ENCODE data around the gene CRTC1. TPM values are rescaled to one million over a fixed set of nuclear protein-coding genes. Genes with fewer than 3 reads are reported as not detected.

The CRTC1 gene
- total and polyA plus RNA-seq, 2 experiments from 2014 or later: 1.2 to 5.1 TPM

DNA sequence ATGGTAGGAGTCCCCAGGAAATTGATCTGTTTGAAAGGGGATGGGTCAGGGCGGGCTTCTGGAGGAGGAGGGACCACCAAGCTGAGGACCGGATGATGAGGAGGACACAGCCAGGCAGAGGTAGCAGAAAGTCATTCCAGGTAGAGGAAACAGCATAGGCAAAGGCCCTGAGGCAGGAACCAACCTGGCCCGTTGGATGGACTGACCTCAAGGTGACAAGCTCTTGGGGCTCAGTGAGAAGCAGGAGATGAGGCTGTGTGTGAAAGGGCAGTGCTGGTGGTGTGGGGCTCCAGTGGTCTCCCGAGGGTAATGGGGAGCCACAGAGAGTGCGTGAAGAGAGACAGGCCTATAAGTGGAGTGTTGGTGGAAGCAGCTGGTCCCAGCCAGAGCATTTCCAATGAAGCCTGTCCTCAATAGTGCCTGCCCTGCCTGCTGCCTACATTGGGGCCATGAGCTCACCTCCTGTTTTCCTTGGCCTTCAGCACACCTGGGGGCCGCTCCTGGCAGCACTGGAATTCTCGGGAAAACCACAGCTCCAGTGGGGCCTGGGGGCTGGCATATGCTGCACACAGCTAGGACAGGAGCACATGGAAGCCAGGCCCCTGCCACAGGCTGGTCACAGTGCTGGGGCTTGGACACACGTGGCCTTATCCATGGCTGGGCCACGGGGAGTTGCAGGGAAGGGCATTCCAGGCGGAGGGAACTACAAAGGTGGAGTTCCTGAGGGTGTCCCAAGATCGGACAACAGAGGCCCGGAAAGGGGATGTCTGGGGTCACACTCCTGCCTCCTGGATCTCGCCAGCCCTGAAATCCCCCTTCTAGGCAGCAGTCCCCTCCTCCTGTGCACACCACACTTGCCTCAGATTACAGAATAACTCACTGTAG is 109.9 kb downstream of the CRTC1 start:
- Histone ChIP-seq H3K4me1 (ENCODE audit: insufficient read depth) (peaks cover 14% of the 10 kb centered on the region), H4K20me1 (ENCODE audit: insufficient read depth) (no peaks in the 10 kb centered on the region), H3K4me3 (no peak overlapping the region), H3K9ac (no peak overlapping the region), H3K4me2 (ENCODE audit: unreplicated experiment) (no peak overlapping the region), H3K27ac (no peak overlapping the region), H3K36me3 (ENCODE audit: low read depth) (no peaks in the 10 kb centered on the region), H3K79me2 (ENCODE audit: insufficient read depth) (no peaks in the 10 kb centered on the region), H3F3A (ENCODE audit: insufficient read depth) (0 out of 2 replicates have a peak, but pooled peaks cover 9% of the 10 kb centered on the region), H3K27me3 (replicated peaks; ENCODE audit: insufficient read depth) (peaks cover 29% of the 10 kb centered on the region), H3K9me3 (ENCODE audit: low read depth) (no peaks in the 10 kb centered on the region), H2AFZ (no peak overlapping the region), H3K9me2 (ENCODE audit: insufficient read depth) (no peaks in the 10 kb centered on the region)
- TF ChIP-seq EZH2phosphoT487 (IDR thresholded peaks at IDR 0.05; ENCODE audit: insufficient read depth, low read depth): no peak
- TF ChIP-seq EZH2 (IDR thresholded peaks at IDR 0.05; ENCODE audit: insufficient read depth, poor library complexity, severe bottlenecking): no peak
- in situ Hi-C loops (cut with MboI): no loop called here
- DNase-seq: no peak
- WGBS, 2 experiments (ENCODE audit: low coverage in 1 of 2, low lambda C conversion rate in 2 of 2, missing lambda C conversion rate in 2 of 2): 84 to 88% methylated on average over 13 of the region's 13 CpGs

- TF ChIP-seq EZH2phosphoT487 (IDR thresholded peaks at IDR 0.05; ENCODE audit: insufficient read depth, low read depth): no peak
- no peak for TF ChIP-seq EZH2 (IDR thresholded peaks at IDR 0.05; ENCODE audit: insufficient read depth, poor library complexity, severe bottlenecking)
- in situ Hi-C loops (cut with MboI): no loop called here
- Histone ChIP-seq H3K79me2 (ENCODE audit: insufficient read depth) (no peaks in the 10 kb centered on the region), H3K9me3 (ENCODE audit: low read depth) (no peaks in the 10 kb centered on the region), H4K20me1 (ENCODE audit: insufficient read depth) (no peaks in the 10 kb centered on the region), H3K4me3 (no peak overlapping the region), H3K4me2 (ENCODE audit: unreplicated experiment) (no peak overlapping the region), H3K27me3 (replicated peaks; ENCODE audit: insufficient read depth) (peaks cover 25% of the 10 kb centered on the region), H3K4me1 (ENCODE audit: insufficient read depth) (peaks cover 14% of the 10 kb centered on the region), H2AFZ (no peak overlapping the region), H3K9me2 (ENCODE audit: insufficient read depth) (no peaks in the 10 kb centered on the region), H3F3A (ENCODE audit: insufficient read depth) (0 out of 2 replicates have a peak, but pooled peaks cover 9% of the 10 kb centered on the region), H3K27ac (no peak overlapping the region), H3K9ac (no peak overlapping the region), H3K36me3 (ENCODE audit: low read depth) (no peaks in the 10 kb centered on the region)
- WGBS, 2 experiments (ENCODE audit: low coverage in 1 of 2, low lambda C conversion rate in 2 of 2, missing lambda C conversion rate in 2 of 2): 40 to 67% methylated on average over 5 of the region's 5 CpGs
- no peak for DNase-seq
Observed at GRCh38 chr19:18794029-18794313, 110.5 kb downstream of the CRTC1 start.

GRCh38 chr19:18794692-18795091 is 111.2 kb downstream of the CRTC1 start:
- Histone ChIP-seq H3K27me3 (replicated peaks; ENCODE audit: insufficient read depth) (peaks cover 18% of the 10 kb centered on the region), H3K9me2 (ENCODE audit: insufficient read depth) (no peaks in the 10 kb centered on the region), H3K4me1 (ENCODE audit: insufficient read depth) (peaks cover 14% of the 10 kb centered on the region), H2AFZ (no peak overlapping the region), H3F3A (ENCODE audit: insufficient read depth) (0 out of 2 replicates have a peak, but pooled peaks cover 9% of the 10 kb centered on the region), H3K36me3 (ENCODE audit: low read depth) (no peaks in the 10 kb centered on the region), H4K20me1 (ENCODE audit: insufficient read depth) (no peaks in the 10 kb centered on the region), H3K4me2 (ENCODE audit: unreplicated experiment) (no peak overlapping the region), H3K9me3 (ENCODE audit: low read depth) (no peaks in the 10 kb centered on the region), H3K79me2 (ENCODE audit: insufficient read depth) (no peaks in the 10 kb centered on the region), H3K27ac (no peak overlapping the region), H3K4me3 (no peak overlapping the region), H3K9ac (no peak overlapping the region)
- WGBS, 2 experiments (ENCODE audit: low coverage in 1 of 2, low lambda C conversion rate in 2 of 2, missing lambda C conversion rate in 2 of 2): 97% methylated on average over 6 of the region's 6 CpGs
- TF ChIP-seq EZH2phosphoT487 (IDR thresholded peaks at IDR 0.05; ENCODE audit: insufficient read depth, low read depth) (no peak), EZH2 (IDR thresholded peaks at IDR 0.05; ENCODE audit: insufficient read depth, poor library complexity, severe bottlenecking) (no peak)
- in situ Hi-C loops (cut with MboI): no loop called here
- no peak for DNase-seq

GRCh38 chr19:18795540-18795939 is 112.1 kb downstream of the CRTC1 start:
- Histone ChIP-seq H3K9me3 (ENCODE audit: low read depth) (no peaks in the 10 kb centered on the region), H4K20me1 (ENCODE audit: insufficient read depth) (no peaks in the 10 kb centered on the region), H3F3A (ENCODE audit: insufficient read depth) (0 out of 2 replicates have a peak, but pooled peaks cover 9% of the 10 kb centered on the region), H3K9me2 (ENCODE audit: insufficient read depth) (no peaks in the 10 kb centered on the region), H3K27ac (peak overlapping the region; percentile 36), H3K79me2 (ENCODE audit: insufficient read depth) (no peaks in the 10 kb centered on the region), H3K27me3 (replicated peaks; ENCODE audit: insufficient read depth) (peaks cover 14% of the 10 kb centered on the region), H2AFZ (peak overlapping the region; percentile 50), H3K4me1 (ENCODE audit: insufficient read depth) (peaks cover 14% of the 10 kb centered on the region), H3K9ac (no peak overlapping the region; the same call in 1 of the 2 replicates), H3K4me2 (ENCODE audit: unreplicated experiment) (peak overlapping the region; percentile 30), H3K4me3 (peak overlapping the region; percentile 13), H3K36me3 (ENCODE audit: low read depth) (no peaks in the 10 kb centered on the region)
- WGBS, 2 experiments (ENCODE audit: low coverage in 1 of 2, low lambda C conversion rate in 2 of 2, missing lambda C conversion rate in 2 of 2): 4 to 7% methylated on average over 19 to 21 of the region's 21 CpGs
- DNase-seq: peak; percentile 84
- TF ChIP-seq EZH2 (IDR thresholded peaks at IDR 0.05; ENCODE audit: insufficient read depth, poor library complexity, severe bottlenecking) (no peak), EZH2phosphoT487 (IDR thresholded peaks at IDR 0.05; ENCODE audit: insufficient read depth, low read depth) (no peak)
- in situ Hi-C loops (cut with MboI): no loop called here
